GM13976 (cell line): ENCODE measurements around the gene PHACTR4.

ENCODE experiments used
- DNase-seq: peaks from one replicate; pipeline ENCODE4 v3.0.0; 2012; ENCODE audit warnings: low spot score
- in situ Hi-C: fragments of 300-500 bp; cut with MboI; formaldehyde crosslinking; loops from one replicate; pipeline ENCODE4 v1.12.0; 2022; ENCODE audit warnings: low sequenced_read_pairs, mixed read lengths, inconsistent platforms; ENCODE audit not compliant: unreplicated experiment
- TF ChIP-seq, protein P1 (sequence below): IDR thresholded peaks from 2 replicates; pipeline ENCODE4 v1.5.1; 2012; ENCODE audit warnings: borderline replicate concordance, mild to moderate bottlenecking; ENCODE audit not compliant: insufficient read depth; ENCODE audit errors: extremely low read depth, missing control alignments, control extremely low read depth

Gene PHACTR4

DNA sequence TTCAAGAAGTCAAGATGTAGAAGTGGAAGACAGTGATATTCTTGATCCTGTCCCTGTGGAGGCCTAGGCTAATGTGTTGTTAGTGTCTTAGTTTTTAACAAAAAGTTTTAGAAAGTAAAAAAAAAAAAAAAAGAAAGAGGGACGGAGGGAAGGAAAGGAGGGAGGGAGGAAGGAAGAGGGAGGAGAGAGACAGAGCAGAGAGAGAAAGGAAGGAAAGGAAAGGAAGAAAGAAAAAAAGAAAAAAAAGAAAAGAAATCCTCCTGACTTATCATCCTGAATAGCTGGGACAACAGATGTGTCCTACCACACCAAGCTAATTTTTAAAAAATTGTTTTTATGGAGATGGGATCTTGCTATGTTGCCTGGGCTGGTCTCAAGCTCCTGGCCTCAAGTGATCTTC is 24.6 kb downstream of the PHACTR4 start:
- in situ Hi-C loops = no loop called here
- TF ChIP-seq, protein P1, sequence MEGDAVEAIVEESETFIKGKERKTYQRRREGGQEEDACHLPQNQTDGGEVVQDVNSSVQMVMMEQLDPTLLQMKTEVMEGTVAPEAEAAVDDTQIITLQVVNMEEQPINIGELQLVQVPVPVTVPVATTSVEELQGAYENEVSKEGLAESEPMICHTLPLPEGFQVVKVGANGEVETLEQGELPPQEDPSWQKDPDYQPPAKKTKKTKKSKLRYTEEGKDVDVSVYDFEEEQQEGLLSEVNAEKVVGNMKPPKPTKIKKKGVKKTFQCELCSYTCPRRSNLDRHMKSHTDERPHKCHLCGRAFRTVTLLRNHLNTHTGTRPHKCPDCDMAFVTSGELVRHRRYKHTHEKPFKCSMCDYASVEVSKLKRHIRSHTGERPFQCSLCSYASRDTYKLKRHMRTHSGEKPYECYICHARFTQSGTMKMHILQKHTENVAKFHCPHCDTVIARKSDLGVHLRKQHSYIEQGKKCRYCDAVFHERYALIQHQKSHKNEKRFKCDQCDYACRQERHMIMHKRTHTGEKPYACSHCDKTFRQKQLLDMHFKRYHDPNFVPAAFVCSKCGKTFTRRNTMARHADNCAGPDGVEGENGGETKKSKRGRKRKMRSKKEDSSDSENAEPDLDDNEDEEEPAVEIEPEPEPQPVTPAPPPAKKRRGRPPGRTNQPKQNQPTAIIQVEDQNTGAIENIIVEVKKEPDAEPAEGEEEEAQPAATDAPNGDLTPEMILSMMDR = no peak
- no peak for DNase-seq

DNA sequence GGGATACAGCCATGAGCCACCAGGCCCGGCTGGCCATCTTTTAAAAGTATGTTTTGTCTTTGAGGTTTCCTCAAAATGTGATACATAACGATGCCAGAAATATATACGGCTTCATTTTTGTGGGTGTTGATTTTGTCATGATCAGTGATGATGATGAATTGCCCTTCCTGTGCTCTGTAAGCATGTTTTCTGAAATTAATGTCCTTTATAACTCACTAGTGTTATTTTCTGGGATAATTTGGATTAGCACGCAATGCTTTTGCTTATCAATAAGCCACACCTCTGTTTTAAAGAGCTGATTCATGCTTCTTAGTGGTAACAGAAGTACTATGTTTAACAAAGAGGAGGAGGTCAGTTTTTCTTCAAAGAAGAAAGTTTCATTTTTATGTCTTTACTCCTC is 25.6 kb downstream of the PHACTR4 start:
- in situ Hi-C loops = no loop called here
- DNase-seq = no peak
- TF ChIP-seq, protein P1 = no peak

GRCh38 chr1:28401760-28402159 is 32.2 kb downstream of the PHACTR4 start:
- in situ Hi-C loops = loop anchor here (10.0 kb wide), 2 partner anchors 113 to 213 kb away; no protein-coding TSS in a partner anchor
- TF ChIP-seq, protein P1 = no peak
- DNase-seq = no peak

- in situ Hi-C loops = loop anchor here (10.0 kb wide), 2 partner anchors 106 to 206 kb away; no protein-coding TSS in a partner anchor
- DNase-seq = no peak
Measured at GRCh38 chr1:28409090-28409489, 39.5 kb downstream of the PHACTR4 start.

GRCh38 chr1:28411656-28412055 is 42.1 kb downstream of the PHACTR4 start:
- TF ChIP-seq, protein P1 = no peak
- in situ Hi-C loops = no loop called here
- no peak for DNase-seq

More at GRCh38 chr1:28409090-28409489, 39.5 kb downstream of the PHACTR4 start:
- TF ChIP-seq, protein P1 = no peak

GRCh38 chr1:28412731-28413130 is 43.2 kb downstream of the PHACTR4 start:
- no peak for DNase-seq
- TF ChIP-seq, protein P1 = no peak
- in situ Hi-C loops = no loop called here
